GM19238 (cell line): ENCODE measurements around the gene HMGCR.

Experiments
- DNase-seq: peaks from one replicate; pipeline ENCODE4 v3.0.0; 2011; ENCODE audit warnings: low spot score; ENCODE audit not compliant: insufficient read length

The HMGCR gene

GRCh38 chr5:75380099-75380498 is 43.1 kb downstream of the HMGCR start:
- DNase-seq: no peak

DNA sequence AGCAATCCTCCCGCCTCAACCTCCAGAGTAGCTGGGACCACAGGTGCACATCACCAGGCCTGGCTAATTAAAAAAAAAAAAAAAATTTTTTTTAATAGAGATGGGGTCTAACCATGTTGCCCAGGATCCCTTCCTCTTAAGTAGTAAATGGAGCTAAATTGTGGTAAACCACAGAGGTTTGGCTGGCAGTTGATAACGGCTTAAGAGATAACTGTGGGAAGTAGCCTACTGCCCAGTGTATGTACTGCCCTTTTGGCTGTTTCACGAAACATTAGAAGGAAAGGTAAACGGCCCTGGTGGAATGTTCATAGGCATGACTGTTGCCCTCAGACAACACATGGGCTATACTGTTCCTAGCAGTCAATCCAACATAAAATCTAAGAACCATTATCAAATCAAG is 44.4 kb downstream of the HMGCR start:
- no peak for DNase-seq

DNA sequence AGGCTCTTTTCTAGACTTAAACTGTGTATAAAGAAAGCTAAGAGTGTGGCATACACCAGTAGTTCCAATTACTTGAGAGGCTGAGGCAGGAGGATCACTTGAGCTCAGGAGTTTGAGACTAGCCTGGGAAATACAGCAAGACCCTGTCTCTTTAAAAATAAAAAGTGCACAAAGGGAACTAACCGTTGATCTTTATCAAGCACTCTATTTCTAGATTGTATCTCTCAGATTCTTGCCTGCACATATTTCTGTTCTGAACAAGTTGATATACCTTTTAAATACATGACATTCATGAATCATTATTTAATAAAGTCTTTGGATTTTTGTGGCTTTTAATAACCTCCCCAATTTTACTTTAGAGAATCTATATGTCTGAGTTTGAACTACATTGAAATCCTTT is 47.2 kb downstream of the HMGCR start:
- no peak for DNase-seq

DNA sequence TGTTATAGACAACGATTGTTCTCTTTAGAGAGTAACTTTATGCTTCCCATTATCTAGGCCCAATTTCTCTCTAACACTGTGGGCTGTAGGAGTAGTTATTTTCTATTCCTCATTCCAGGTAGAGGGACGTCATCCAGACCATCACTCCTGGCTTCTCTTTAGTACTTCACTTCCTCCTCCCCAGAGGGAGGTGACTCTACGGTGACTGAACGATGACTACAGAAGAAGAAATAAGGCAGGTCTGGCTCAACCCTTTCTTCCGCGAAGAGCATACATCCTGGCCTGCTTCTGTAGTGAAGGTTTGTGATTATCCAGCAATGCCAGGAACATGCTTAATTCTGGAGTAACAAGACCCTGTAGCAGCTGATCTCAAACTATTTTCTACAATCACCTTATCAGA is 50.8 kb downstream of the HMGCR start:
- DNase-seq: no peak

DNA sequence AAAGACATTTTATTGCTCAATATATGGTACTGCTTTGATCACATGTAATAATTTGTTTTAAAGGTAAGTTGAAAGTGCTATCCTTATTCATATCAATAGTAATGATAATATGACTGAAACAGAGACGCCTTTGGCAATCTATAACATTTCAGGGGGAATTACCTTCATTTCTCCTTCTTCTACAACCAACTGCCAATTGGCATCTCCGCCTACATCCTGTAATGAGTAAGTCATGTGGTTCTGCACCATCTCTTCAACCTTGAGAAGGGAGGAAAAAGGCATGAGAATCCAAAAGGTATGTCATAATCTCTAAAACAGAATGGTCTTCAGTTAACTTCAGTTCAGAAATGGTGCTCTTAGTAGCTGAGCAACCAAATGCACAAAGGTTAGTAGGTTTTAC is 52.4 kb downstream of the HMGCR start:
- DNase-seq: no peak

DNA sequence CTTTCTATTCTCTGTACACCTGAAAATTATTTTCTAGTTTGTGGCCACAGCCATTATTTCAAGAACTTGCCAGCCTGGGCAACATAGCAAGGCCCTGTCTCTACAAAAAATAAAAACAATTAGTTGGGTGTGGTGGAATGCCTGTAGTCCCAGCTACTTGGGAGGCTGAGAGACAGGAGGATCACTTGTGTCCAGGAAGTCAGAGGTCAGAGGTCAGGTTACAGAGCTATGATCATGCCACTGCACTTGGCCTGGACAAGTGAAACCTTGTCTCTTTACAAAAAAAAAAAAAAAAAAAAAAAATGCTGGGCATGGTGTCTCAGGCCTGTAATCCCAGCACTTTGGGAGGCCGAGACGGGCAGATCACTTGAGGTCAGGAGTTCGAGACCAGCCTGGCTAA is 58.3 kb downstream of the HMGCR start:
- no peak for DNase-seq

GRCh38 chr5:75405296-75405695 is 68.3 kb downstream of the HMGCR start:
- DNase-seq: no peak
